ENCODE measurements around the gene IQSEC1.

DNA sequence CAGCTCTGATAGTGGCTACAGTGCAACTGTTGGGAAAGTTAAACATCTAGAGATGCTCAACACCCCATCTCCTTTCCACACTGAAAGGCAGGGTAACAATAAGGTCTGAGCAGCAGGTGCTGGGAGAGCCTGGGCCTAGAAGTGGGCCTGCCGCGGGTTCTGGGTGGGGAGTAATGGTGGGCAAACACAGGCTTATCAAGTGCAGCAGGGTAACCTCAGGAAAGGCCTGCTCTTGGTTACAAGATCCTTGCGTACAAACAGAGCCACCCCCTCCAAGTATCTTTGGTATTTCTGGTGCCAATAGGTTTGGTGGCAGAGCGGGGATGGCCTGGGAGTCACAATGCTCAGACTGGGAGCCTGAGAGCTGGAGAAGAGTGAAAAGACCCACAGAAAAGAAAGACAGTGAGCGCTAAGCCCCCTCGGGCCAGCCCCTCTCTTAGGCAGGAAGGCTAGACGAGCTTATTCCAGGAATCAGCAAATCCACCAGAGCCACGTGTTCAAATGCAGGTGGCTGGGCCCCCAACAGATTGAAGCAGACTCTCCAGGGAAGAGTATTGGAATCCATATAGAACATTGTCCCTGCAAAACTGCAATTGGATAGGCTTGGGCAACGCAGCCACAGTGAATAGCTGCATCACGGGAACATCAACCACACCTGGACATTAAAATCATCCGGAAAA, 2.7 kb downstream of the IQSEC1 start:
- TF ChIP-seq, protein P1, sequence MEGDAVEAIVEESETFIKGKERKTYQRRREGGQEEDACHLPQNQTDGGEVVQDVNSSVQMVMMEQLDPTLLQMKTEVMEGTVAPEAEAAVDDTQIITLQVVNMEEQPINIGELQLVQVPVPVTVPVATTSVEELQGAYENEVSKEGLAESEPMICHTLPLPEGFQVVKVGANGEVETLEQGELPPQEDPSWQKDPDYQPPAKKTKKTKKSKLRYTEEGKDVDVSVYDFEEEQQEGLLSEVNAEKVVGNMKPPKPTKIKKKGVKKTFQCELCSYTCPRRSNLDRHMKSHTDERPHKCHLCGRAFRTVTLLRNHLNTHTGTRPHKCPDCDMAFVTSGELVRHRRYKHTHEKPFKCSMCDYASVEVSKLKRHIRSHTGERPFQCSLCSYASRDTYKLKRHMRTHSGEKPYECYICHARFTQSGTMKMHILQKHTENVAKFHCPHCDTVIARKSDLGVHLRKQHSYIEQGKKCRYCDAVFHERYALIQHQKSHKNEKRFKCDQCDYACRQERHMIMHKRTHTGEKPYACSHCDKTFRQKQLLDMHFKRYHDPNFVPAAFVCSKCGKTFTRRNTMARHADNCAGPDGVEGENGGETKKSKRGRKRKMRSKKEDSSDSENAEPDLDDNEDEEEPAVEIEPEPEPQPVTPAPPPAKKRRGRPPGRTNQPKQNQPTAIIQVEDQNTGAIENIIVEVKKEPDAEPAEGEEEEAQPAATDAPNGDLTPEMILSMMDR (IDR thresholded peaks at IDR 0.05; ENCODE audit: low read depth, low read length) = no peak
- no peak for TF ChIP-seq POLR2A (IDR thresholded peaks at IDR 0.05; ENCODE audit: extremely low read depth, insufficient read length)
- TF ChIP-seq, protein P2, sequence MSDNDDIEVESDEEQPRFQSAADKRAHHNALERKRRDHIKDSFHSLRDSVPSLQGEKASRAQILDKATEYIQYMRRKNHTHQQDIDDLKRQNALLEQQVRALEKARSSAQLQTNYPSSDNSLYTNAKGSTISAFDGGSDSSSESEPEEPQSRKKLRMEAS (IDR thresholded peaks at IDR 0.05; ENCODE audit: low read depth, low read length) = no peak
